ENCODE data around the gene RAB8B. TPM values are rescaled to one million over a fixed set of nuclear protein-coding genes. Genes with fewer than 3 reads are reported as not detected.

The RAB8B gene
- total RNA-seq, 2 experiments from 2014 or later, result 115 to 150 TPM

DNA sequence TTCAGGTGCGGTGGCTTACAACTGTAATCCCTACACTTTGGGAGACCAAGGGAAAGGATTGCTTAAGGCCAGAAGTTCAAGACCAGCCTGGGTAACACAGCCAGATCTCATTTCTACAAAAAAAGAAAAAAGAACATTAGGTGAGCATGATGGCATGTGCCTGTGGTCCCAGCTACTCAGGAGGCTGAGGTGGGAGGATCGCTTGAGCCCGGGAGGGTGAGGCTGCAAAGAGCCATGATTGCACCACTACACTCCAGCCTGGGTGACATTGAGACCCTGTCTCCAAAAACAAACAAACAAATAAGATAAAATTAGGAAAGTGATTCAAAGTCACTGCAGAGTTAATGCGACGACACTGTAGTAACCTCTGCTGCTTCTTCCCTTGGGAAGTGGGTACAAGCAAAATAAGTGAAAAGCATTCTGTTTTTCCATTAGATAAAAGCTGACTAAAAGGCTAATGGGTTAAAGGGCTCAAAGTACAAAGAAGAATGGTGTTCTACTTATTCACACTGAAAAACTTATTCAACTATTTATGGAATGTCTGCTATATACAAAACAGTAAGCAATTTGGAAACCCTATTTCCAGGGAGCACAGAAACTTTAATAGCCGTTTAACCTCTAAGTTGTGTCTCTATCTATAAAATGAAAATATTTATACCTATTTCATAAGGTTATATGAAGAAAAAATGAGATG lies 24.1 kb upstream of the RAB8B start:
- Mint-ChIP-seq H3K27ac (no peak overlapping the region), H3K9me3 (no peaks in the 10 kb centered on the region), H3K36me3 (ENCODE audit: low read depth) (no peaks in the 10 kb centered on the region), H3K27me3 (no peaks in the 10 kb centered on the region), H3K4me1 (peaks cover 2% of the 10 kb centered on the region), H3K4me3 (no peak overlapping the region)
- POLR2A ChIA-PET, result no interaction called here
- CTCF ChIA-PET, result interaction anchor here (1.3 kb wide), 1 partner anchor 16 kb away, joined by 3 read pairs; no protein-coding TSS in a partner anchor
- DNase-seq, result no peak

GRCh38 chr15:63166219-63166618 lies 23.2 kb upstream of the RAB8B start:
- Mint-ChIP-seq H3K27ac (no peak overlapping the region), H3K36me3 (ENCODE audit: low read depth) (no peaks in the 10 kb centered on the region), H3K27me3 (no peaks in the 10 kb centered on the region), H3K9me3 (no peaks in the 10 kb centered on the region), H3K4me3 (no peak overlapping the region), H3K4me1 (peaks cover 2% of the 10 kb centered on the region)
- DNase-seq, result no peak
- POLR2A ChIA-PET, result interaction anchor here (0.6 kb wide), 1 partner anchor 112 kb away, joined by 3 read pairs; no protein-coding TSS in a partner anchor
- CTCF ChIA-PET, result interaction anchor here (0.8 to 1.8 kb wide), 5 partner anchors 9 to 126 kb away, joined by 3 to 6 read pairs (median 4); partner anchors contain the start of gene RPS27L

GRCh38 chr15:63169788-63170187 lies 19.6 kb upstream of the RAB8B start:
- POLR2A ChIA-PET, result no interaction called here
- CTCF ChIA-PET, result no interaction called here

GRCh38 chr15:63172376-63172775 lies 17.0 kb upstream of the RAB8B start:
- H3K27ac Mint-ChIP-seq, result no peak overlapping the region
- no peak overlapping the region for H3K4me3 Mint-ChIP-seq
- peaks cover 4% of the 10 kb centered on the region for H3K4me1 Mint-ChIP-seq
- CTCF ChIA-PET, result interaction anchor here (1.0 to 1.3 kb wide), 3 partner anchors 17 to 83 kb away, joined by 3 read pairs; partner anchors contain the start of gene RAB8B
- DNase-seq, result no peak
- no peaks in the 10 kb centered on the region for H3K9me3 Mint-ChIP-seq
- no peaks in the 10 kb centered on the region for H3K27me3 Mint-ChIP-seq
- POLR2A ChIA-PET, result no interaction called here
- H3K36me3 Mint-ChIP-seq (ENCODE audit: low read depth), result no peaks in the 10 kb centered on the region

More at GRCh38 chr15:63169788-63170187, 19.6 kb upstream of the RAB8B start:
- Mint-ChIP-seq H3K4me3 (no peak overlapping the region), H3K9me3 (no peaks in the 10 kb centered on the region), H3K36me3 (ENCODE audit: low read depth) (no peaks in the 10 kb centered on the region), H3K27ac (no peak overlapping the region), H3K4me1 (peaks cover 2% of the 10 kb centered on the region), H3K27me3 (no peaks in the 10 kb centered on the region)
- no peak for DNase-seq

DNA sequence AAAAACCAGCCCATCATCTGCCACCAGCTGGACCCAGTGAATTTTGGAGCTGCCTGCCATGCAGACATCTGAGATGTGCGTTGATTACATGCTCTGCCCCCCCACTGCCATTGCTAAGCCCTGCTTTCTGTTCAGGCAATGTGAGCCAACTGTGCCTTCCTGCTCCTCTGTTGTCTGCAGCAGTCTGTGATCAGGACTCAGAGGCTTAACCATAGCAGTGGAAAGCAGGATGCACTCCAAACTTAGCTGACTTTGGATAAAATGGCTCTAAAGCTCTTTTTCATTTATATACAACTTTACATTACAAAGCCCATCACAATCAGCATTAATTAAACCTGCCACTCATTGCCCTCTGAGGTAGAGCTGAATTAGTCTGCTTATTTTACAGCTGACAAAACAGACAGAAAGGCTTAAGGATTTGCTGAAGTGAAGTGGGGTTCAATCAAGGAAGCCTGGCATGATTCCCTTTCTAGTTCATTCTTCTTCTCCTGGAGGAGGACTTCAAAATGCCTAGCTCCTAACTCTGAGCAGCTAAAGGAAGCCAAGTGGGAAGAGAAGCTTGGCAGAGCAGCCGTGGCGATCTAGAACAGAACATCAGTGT lies 16.5 kb upstream of the RAB8B start:
- ChIA-PET CTCF (interaction anchor here (1.0 to 1.3 kb wide), 3 partner anchors 16 to 82 kb away, joined by 3 read pairs; partner anchors contain the start of gene RAB8B), POLR2A (no interaction called here)

GRCh38 chr15:63176302-63176701 lies 13.1 kb upstream of the RAB8B start:
- ChIA-PET CTCF (interaction anchor here (1.1 kb wide), 1 partner anchor 10 kb away, joined by 5 read pairs; no protein-coding TSS in a partner anchor), POLR2A (no interaction called here)
- peaks cover 3% of the 10 kb centered on the region for H3K27me3 Mint-ChIP-seq
- no peaks in the 10 kb centered on the region for H3K36me3 Mint-ChIP-seq (ENCODE audit: low read depth)
- no peak overlapping the region for H3K4me3 Mint-ChIP-seq
- peaks cover 8% of the 10 kb centered on the region for H3K4me1 Mint-ChIP-seq
- no peaks in the 10 kb centered on the region for H3K9me3 Mint-ChIP-seq
- H3K27ac Mint-ChIP-seq, result no peak overlapping the region
- no peak for DNase-seq

More for the DNA sequence above, 16.5 kb upstream of the RAB8B start:
- DNase-seq, result no peak
- H3K36me3 Mint-ChIP-seq (ENCODE audit: low read depth), result no peaks in the 10 kb centered on the region
- no peaks in the 10 kb centered on the region for H3K9me3 Mint-ChIP-seq
- H3K27me3 Mint-ChIP-seq, result no peaks in the 10 kb centered on the region
- no peak overlapping the region for H3K4me3 Mint-ChIP-seq
- no peak overlapping the region for H3K27ac Mint-ChIP-seq
- H3K4me1 Mint-ChIP-seq, result peaks cover 6% of the 10 kb centered on the region

DNA sequence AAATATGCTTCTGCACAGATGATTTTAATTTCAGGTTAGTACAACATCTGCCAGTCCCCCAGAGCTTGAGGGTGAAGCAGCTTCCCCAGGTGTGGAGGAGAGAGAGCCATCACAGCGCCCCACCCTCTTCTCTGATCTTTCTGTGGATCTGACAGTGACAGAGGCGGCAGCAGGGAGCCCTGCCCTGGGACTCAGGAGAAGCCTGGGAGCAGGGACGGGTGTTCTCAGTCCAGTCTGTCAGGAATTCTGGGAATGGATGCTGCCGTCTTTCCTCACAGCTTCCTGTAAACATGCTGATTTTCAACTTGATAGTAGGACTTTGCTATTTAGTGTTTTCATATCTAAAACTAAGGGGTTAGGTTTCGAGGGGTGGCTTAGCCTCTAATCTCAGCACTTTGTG lies 11.4 kb upstream of the RAB8B start:
- no peak for DNase-seq
- Mint-ChIP-seq H3K36me3 (ENCODE audit: low read depth) (no peaks in the 10 kb centered on the region), H3K4me3 (no peak overlapping the region), H3K4me1 (peaks cover 8% of the 10 kb centered on the region), H3K9me3 (no peaks in the 10 kb centered on the region), H3K27ac (no peak overlapping the region), H3K27me3 (peaks cover 3% of the 10 kb centered on the region)
- POLR2A ChIA-PET, result no interaction called here
- CTCF ChIA-PET, result no interaction called here

GRCh38 chr15:63180746-63181145 lies 8.7 kb upstream of the RAB8B start:
- H3K27me3 Mint-ChIP-seq, result peaks cover 3% of the 10 kb centered on the region
- POLR2A ChIA-PET, result no interaction called here
- no peak overlapping the region for H3K27ac Mint-ChIP-seq
- no peaks in the 10 kb centered on the region for H3K9me3 Mint-ChIP-seq
- H3K4me1 Mint-ChIP-seq, result peaks cover 8% of the 10 kb centered on the region
- H3K36me3 Mint-ChIP-seq (ENCODE audit: low read depth), result no peaks in the 10 kb centered on the region
- CTCF ChIA-PET, result interaction anchor here (1.2 kb wide), 1 partner anchor 15 kb away, joined by 3 read pairs; no protein-coding TSS in a partner anchor
- no peak overlapping the region for H3K4me3 Mint-ChIP-seq
- DNase-seq, result no peak

DNA sequence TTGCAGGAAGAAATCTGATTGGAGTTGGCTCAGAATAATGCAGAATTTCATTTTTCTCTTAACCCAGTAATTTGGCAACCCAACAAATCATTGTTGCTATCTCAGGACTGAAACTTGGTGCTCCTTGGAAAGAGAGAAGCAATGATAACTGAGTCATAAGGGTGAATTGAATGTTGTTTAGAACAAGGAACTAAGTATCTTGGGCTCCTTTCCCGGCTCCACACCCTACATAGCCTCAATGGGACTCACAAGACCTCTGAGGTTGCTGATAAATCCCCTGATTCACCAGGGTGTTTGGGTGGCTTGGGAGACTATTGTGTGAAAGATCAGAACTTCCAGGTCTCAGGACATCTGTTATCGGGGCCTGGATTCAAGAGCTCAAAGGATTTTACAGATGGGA lies 7.8 kb upstream of the RAB8B start:
- ChIA-PET POLR2A (no interaction called here), CTCF (interaction anchor here (1.2 kb wide), 1 partner anchor 15 kb away, joined by 3 read pairs; no protein-coding TSS in a partner anchor)
- H3K4me1 Mint-ChIP-seq, result peaks cover 8% of the 10 kb centered on the region
- peaks cover 7% of the 10 kb centered on the region for H3K27me3 Mint-ChIP-seq
- no peaks in the 10 kb centered on the region for H3K9me3 Mint-ChIP-seq
- no peaks in the 10 kb centered on the region for H3K36me3 Mint-ChIP-seq (ENCODE audit: low read depth)
- no peak overlapping the region for H3K4me3 Mint-ChIP-seq
- H3K27ac Mint-ChIP-seq, result no peak overlapping the region
- DNase-seq, result no peak

GRCh38 chr15:63185206-63185605 lies 4.2 kb upstream of the RAB8B start:
- H3K27me3 Mint-ChIP-seq, result peaks cover 7% of the 10 kb centered on the region
- peaks cover 2% of the 10 kb centered on the region for H3K36me3 Mint-ChIP-seq (ENCODE audit: low read depth)
- no peak overlapping the region for H3K27ac Mint-ChIP-seq
- ChIA-PET POLR2A (no interaction called here), CTCF (interaction anchor here (1.1 to 3.2 kb wide), 3 partner anchors 10 to 29 kb away, joined by 3 to 12 read pairs (median 7); no protein-coding TSS in a partner anchor)
- no peak overlapping the region for H3K4me3 Mint-ChIP-seq
- H3K4me1 Mint-ChIP-seq, result peaks cover 14% of the 10 kb centered on the region
- no peak for DNase-seq
- no peaks in the 10 kb centered on the region for H3K9me3 Mint-ChIP-seq

DNA sequence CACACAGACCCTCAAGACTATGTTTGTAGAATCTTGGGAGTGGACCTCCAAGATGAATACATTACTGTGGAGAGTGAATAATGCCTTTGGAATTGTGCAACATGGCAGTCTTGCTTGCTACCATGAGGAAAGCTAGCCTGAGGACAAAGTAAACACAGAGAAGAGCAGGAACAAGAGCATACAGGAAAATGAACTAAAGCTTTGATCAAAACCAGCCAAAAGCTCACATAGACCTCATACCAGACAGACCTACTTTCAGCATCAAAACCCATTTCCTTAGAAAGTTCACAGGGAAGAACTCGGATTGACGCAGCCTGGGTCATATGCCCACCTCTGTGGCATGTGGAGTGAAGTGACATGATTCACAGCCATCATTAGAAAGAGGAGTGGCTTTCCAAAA lies 3.3 kb upstream of the RAB8B start:
- POLR2A ChIA-PET, result interaction anchor here (0.6 kb wide), 1 partner anchor 29 kb away, joined by 5 read pairs; the partner anchor contains the start of gene RPS27L
- H3K27ac Mint-ChIP-seq, result no peak overlapping the region
- peaks cover 9% of the 10 kb centered on the region for H3K36me3 Mint-ChIP-seq (ENCODE audit: low read depth)
- peaks cover 16% of the 10 kb centered on the region for H3K4me1 Mint-ChIP-seq
- H3K4me3 Mint-ChIP-seq, result no peak overlapping the region
- no peak for DNase-seq
- CTCF ChIA-PET, result interaction anchor here (0.6 to 3.2 kb wide), 3 partner anchors 10 to 54 kb away, joined by 3 to 12 read pairs (median 7); no protein-coding TSS in a partner anchor
- peaks cover 6% of the 10 kb centered on the region for H3K27me3 Mint-ChIP-seq
- no peaks in the 10 kb centered on the region for H3K9me3 Mint-ChIP-seq

GRCh38 chr15:63187589-63188226 lies 1.7 kb upstream of the RAB8B start:
- H3K4me3 Mint-ChIP-seq, result peak overlapping the region; percentile 96
- H3K4me1 Mint-ChIP-seq, result peaks cover 32% of the 10 kb centered on the region
- H3K9me3 Mint-ChIP-seq, result no peaks in the 10 kb centered on the region
- H3K36me3 Mint-ChIP-seq (ENCODE audit: low read depth), result peaks cover 19% of the 10 kb centered on the region
- POLR2A ChIA-PET, result no interaction called here
- H3K27ac Mint-ChIP-seq, result no peak overlapping the region
- CTCF ChIA-PET, result interaction anchor here (1.0 to 2.5 kb wide), 2 partner anchors 8 to 13 kb away, joined by 3 to 7 read pairs; no protein-coding TSS in a partner anchor
- no peak for DNase-seq
- H3K27me3 Mint-ChIP-seq, result peaks cover 4% of the 10 kb centered on the region

Measured in activated CD4-positive, alpha-beta T cell treated with anti-CD3 and anti-CD28 coated beads, Interleukin-2, amount 10 ng/mL, durations not matched to agents 7 days and 5 days (primary cell).